Measurements from ENCODE around the gene DYSF.

GRCh38 chr2:71562518-71562917 is 109.2 kb downstream of the DYSF start:
- TF ChIP-seq POLR2A (IDR thresholded peaks at IDR 0.05) (no peak), CTCF (IDR thresholded peaks at IDR 0.05) (no peak)
